GM13977 (cell line): ENCODE data around the gene KRT12.
"Not testable (repeated sequence)": the region's sequence is repeated elsewhere in the genome, so short reads cannot be mapped to it uniquely, and the experiment has no call there.

Experiments used
- DNase-seq: peaks from one replicate; pipeline ENCODE4 v3.0.0; 2012; ENCODE audit warnings: low spot score
- CTCF ChIP-seq: IDR thresholded peaks from 2 replicates; pipeline ENCODE4 v1.5.1; 2012; ENCODE audit warnings: mild to moderate bottlenecking, control low read depth; ENCODE audit not compliant: insufficient read depth; ENCODE audit errors: extremely low read depth, missing control alignments
- in situ Hi-C: fragments of 300-500 bp; cut with MboI; formaldehyde crosslinking; loops from one replicate; pipeline ENCODE4 v1.12.0; 2022; ENCODE audit warnings: low sequenced_read_pairs, low pct_unique_long_range_greater_than_20kb, mixed read lengths, inconsistent platforms; ENCODE audit not compliant: unreplicated experiment

KRT12 gene

GRCh38 chr17:40862985-40863733 is 3.9 kb downstream of the KRT12 start:
- DNase-seq, result peak; percentile 19
- peak; percentile 39 for TF ChIP-seq CTCF
- in situ Hi-C loops, result no loop called here

- no peak for TF ChIP-seq CTCF
- no peak for DNase-seq
- in situ Hi-C loops, result no loop called here
Observed at GRCh38 chr17:40859536-40859935, 7.5 kb downstream of the KRT12 start.

GRCh38 chr17:40858667-40859066 is 8.4 kb downstream of the KRT12 start:
- DNase-seq, in situ Hi-C loops: not testable (repeated sequence)

- in situ Hi-C loops, result no loop called here
- no peak for TF ChIP-seq CTCF
- DNase-seq, result no peak
Observed at GRCh38 chr17:40857535-40857934, 9.5 kb downstream of the KRT12 start.

- in situ Hi-C loops, result no loop called here
- no peak for TF ChIP-seq CTCF
- DNase-seq, result no peak
Observed at GRCh38 chr17:40854175-40854814, 12.7 kb downstream of the KRT12 start.

GRCh38 chr17:40852364-40852763 is 14.7 kb downstream of the KRT12 start:
- no peak for TF ChIP-seq CTCF
- DNase-seq, result no peak
- in situ Hi-C loops, result no loop called here

- no peak for TF ChIP-seq CTCF
- in situ Hi-C loops, result no loop called here
- no peak for DNase-seq
Observed at GRCh38 chr17:40850293-40850972, 16.6 kb downstream of the KRT12 start.
